HG03025 (cell line): ENCODE measurements around the gene BAIAP2L2.
"Not testable (repeated sequence)": the region's sequence is repeated elsewhere in the genome, so short reads cannot be mapped to it uniquely, and the experiment has no call there.

Experiments
- ATAC-seq: cut with Tn5 transposase; IDR thresholded peaks from one replicate; pipeline ENCODE4 v1.9.1; 2021; ENCODE audit warnings: mild to moderate bottlenecking, moderate library complexity; ENCODE audit not compliant: unreplicated experiment, low FRiP score

The BAIAP2L2 gene

DNA sequence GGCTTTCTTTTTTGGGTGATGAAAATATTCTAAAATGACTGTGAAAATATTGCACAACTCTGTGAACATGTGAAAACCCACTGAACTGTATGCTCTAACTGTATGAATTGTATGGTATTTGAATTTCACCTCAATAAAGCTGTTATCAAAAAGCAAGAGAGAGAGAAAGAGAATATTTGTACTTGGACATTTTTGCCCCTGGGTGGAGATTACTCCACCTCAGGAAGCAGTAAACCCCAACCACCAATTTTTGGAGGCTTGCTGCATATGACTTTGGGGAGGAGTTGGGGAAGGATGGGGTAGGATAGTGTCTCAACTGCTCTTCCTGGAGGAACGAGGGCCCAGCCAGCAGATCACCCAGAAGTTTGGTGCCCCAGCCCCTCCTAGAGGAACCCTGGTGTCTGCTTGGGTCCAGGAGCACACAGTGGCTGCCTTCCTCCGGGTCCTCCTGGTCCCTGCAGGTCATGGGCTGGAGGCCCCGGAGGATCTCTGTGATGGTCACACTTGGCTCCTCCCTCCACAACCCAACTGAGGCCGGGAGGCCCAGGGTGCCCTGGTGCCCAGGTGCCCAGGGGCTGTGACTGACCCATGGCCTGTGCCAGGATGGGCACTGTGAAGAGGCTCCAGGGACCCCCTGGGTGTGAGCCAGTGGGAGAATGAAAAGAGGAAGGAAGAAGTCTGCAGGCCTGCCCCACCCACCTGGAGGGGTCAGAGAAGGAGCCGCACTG, 68.6 kb downstream of the BAIAP2L2 start:
- ATAC-seq = no peak

DNA sequence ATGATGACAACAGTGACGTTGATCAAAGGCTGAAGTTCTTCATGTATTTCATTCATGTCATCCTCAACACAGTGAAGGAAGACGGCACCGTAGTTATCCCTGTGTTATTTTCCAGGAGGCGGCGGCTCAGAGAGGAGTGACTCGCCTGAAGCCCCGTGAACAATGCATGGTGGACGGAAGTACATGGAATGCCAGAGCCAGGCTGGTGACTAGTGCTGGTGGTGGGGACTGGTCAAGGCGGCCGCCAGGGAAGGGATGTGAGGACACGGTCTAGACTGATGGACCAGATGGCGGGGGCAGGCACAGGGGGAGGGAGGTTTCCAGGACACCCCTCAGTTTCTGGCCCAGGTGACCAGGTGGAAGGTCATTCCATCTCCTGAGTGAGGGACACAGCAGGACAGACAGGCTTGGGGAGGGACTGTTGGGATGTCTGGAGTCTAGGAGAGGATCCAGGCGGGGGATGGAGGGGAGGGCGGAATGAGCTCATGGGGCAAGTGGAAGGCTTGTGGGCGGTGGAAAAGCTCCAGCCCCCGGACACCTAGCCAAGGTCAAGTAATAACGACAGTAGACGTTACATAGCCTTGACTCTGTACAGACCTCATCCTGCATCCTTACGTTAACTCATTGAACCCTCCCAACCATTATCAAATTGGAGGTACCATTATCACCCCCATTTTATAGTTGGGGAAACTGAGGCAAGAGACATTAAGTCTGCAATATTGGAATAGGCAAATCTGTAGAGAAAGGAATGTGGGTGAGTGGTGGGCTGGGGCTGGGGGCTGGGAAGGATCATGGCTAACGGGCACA, 69.3 kb downstream of the BAIAP2L2 start:
- no peak for ATAC-seq

- no peak for ATAC-seq
These were observed 71.3 kb downstream of the BAIAP2L2 start for GRCh38 chr22:38038890-38039812.

DNA sequence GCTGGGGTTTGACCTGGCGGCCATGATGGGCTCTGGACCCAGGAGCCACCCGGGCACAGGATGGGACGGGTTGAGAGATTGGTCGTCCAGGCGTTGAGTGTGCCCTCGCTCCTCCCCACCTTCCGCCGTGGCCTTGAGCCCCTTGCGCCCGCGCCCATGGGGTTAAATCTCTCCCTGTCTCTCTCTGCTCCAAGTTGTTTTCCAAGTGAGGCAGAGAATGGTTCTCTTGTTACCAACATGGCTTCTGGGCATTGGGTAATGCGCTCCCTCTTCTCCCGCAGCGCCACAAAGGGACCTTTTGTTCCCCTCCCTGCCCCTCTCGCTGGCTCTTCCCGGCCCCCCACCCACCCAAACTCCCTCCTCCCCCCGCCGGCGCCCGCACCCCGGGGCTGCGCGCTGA, 72.1 kb downstream of the BAIAP2L2 start:
- ATAC-seq = no peak

- ATAC-seq = not testable (repeated sequence)
These were observed 72.9 kb downstream of the BAIAP2L2 start for GRCh38 chr22:38037367-38038150.

- no peak for ATAC-seq
These were observed 74.0 kb downstream of the BAIAP2L2 start for GRCh38 chr22:38036392-38037062.

- no peak for ATAC-seq
These were observed 75.0 kb downstream of the BAIAP2L2 start for GRCh38 chr22:38035530-38035885.
